Esophagus muscularis mucosa (tissue), 4 donors: ENCODE data around the gene RFK. TPM values are rescaled to one million over a fixed set of nuclear protein-coding genes. Genes with fewer than 3 reads are reported as not detected.

Experiments
- DNase-seq: peaks from one replicate; pipeline ENCODE4 v3.0.0-alpha.2; 2017; ENCODE audit errors: extremely low spot score
- H3K27ac ChIP-seq, 4 donors: fragments of 200-600 bp; sonication (generic); replicated peaks in 1 of 4; 1 replicate in 3 of 4; 2 replicates in 1 of 4; pipeline ENCODE4 v1.5.1; 2016 to 2019; ENCODE audit warnings: mild to moderate bottlenecking in 1 of 4
- H3K27me3 ChIP-seq, 4 donors: fragments of 200-600 bp; sonication (generic); one replicate each; pipeline versions ENCODE4 v1.5.1 to v1.6.0; 2016 to 2019
- H3K36me3 ChIP-seq, 4 donors: fragments of 200-600 bp; sonication (generic); one replicate each; pipeline ENCODE4 v1.5.1; 2016 to 2019
- H3K4me1 ChIP-seq, 4 donors: fragments of 200-600 bp; sonication (generic); one replicate each; pipeline ENCODE4 v1.5.1; 2016 to 2019
- H3K4me3 ChIP-seq, 4 donors: fragments of 200-600 bp; sonication (generic); 1 replicate in 2 of 4; 2 replicates in 2 of 4; pipeline ENCODE4 v1.5.1; 2016 to 2019; ENCODE audit warnings: mild to moderate bottlenecking in 4 of 4, moderate library complexity in 1 of 4
- H3K9me3 ChIP-seq, 4 donors: fragments of 200-600 bp; sonication (generic); 1 replicate in 3 of 4; 2 replicates in 1 of 4; pipeline ENCODE4 v1.5.1; 2016 to 2019
- CTCF ChIP-seq, 3 experiments: fragments of 200-600 bp in 2 of 3; fragments of 450-650 bp in 1 of 3; sonication (generic) in 2 of 3; IDR thresholded peaks; one replicate each; pipeline ENCODE4 v1.5.1; 2017 to 2019; ENCODE audit warnings: antibody characterized with exemption in 3 of 3, mild to moderate bottlenecking in 2 of 3, moderate library complexity in 1 of 3
- EP300 ChIP-seq: sonication (generic); formaldehyde crosslinking; IDR thresholded peaks from one replicate; pipeline ENCODE4 v1.6.1; 2017; ENCODE audit warnings: antibody characterized with exemption
- POLR2A ChIP-seq: fragments of 450-650 bp; IDR thresholded peaks from one replicate; pipeline ENCODE4 v1.6.1; 2017; ENCODE audit warnings: antibody characterized with exemption, moderate library complexity, mild to moderate bottlenecking, low read depth
- POLR2AphosphoS5 ChIP-seq, 2 donors: sonication (generic); formaldehyde crosslinking; IDR thresholded peaks; one replicate each; pipeline ENCODE4 v1.6.1; 2017; ENCODE audit warnings: antibody characterized with exemption in 2 of 2
- WGBS: methylation state at CpG from one replicate; pipeline ENCODE4 v1.1.5; 2018; 5-methylcytosine and 5-hydroxymethylcytosine counted together
- intact Hi-C: fragments of 100-400 bp; cut with DNase I; formaldehyde crosslinking; loops from one replicate; pipeline ENCODE4 v1.15.1; 2023
- total RNA-seq, 4 donors: library from RNA; depleted of rRNA; stranded (reverse); fragments of >200 nt; gene quantifications; one replicate each; pipeline versions ENCODE4 v1.1.0 to v1.2.1, GENCODE V29; 2016

RFK gene
- total RNA-seq, 4 donors from 2014 or later: 19.1 to 27.3 (median 19.6) TPM

GRCh38 chr9:76373173-76373783 lies 20.9 kb downstream of the RFK start:
- H3K9me3 ChIP-seq: no peaks in the 10 kb centered on the region
- DNase-seq: no peak
- intact Hi-C loops: no loop called here
- no peaks in the 10 kb centered on the region for H3K27me3 ChIP-seq
- H3K4me3 ChIP-seq: no peak overlapping the region
- no peaks in the 10 kb centered on the region for H3K36me3 ChIP-seq
- peaks cover 29 to 50% (median 45%) of the 10 kb centered on the region in 4 donors for H3K4me1 ChIP-seq
- WGBS: 49% methylated on average over 3 of the region's 4 CpGs
- TF ChIP-seq EP300 (no peak), POLR2AphosphoS5 (IDR thresholded peaks at IDR 0.05) (peak in 1 of 2 donors; percentile 32)
- H3K27ac ChIP-seq: peak overlapping the region; percentile 1 to 62 (median 44)

- peak overlapping the region; percentile 1 to 62 (median 44) for H3K27ac ChIP-seq
- no peak overlapping the region for H3K4me3 ChIP-seq
- TF ChIP-seq POLR2A (no peak), POLR2AphosphoS5 (IDR thresholded peaks at IDR 0.05) (no peak), EP300 (no peak), CTCF (IDR thresholded peaks at IDR 0.05) (no peak)
- H3K9me3 ChIP-seq: no peaks in the 10 kb centered on the region
- no peaks in the 10 kb centered on the region for H3K27me3 ChIP-seq
- intact Hi-C loops: no loop called here
- H3K4me1 ChIP-seq: peaks cover 29 to 50% (median 45%) of the 10 kb centered on the region in 4 donors
- DNase-seq: no peak
- no peaks in the 10 kb centered on the region for H3K36me3 ChIP-seq
These were observed 21.9 kb downstream of the RFK start for GRCh38 chr9:76372336-76372735.

GRCh38 chr9:76371901-76372300 lies 22.3 kb downstream of the RFK start:
- Histone ChIP-seq H3K36me3 (no peaks in the 10 kb centered on the region), H3K9me3 (no peaks in the 10 kb centered on the region), H3K27me3 (no peaks in the 10 kb centered on the region), H3K4me3 (no peak overlapping the region), H3K27ac (peak overlapping the region in 2 of 4 donors; percentile 1 to 62), H3K4me1 (peaks cover 29 to 50% (median 45%) of the 10 kb centered on the region in 4 donors)
- DNase-seq: no peak
- TF ChIP-seq CTCF (IDR thresholded peaks at IDR 0.05) (no peak), EP300 (no peak), POLR2A (no peak), POLR2AphosphoS5 (IDR thresholded peaks at IDR 0.05) (no peak)
- intact Hi-C loops: no loop called here
- WGBS: 69% methylated on average over 1 of the region's 1 CpG

- TF ChIP-seq POLR2A (no peak), POLR2AphosphoS5 (IDR thresholded peaks at IDR 0.05) (no peak), EP300 (no peak)
- Histone ChIP-seq H3K27ac (no peak overlapping the region), H3K27me3 (no peaks in the 10 kb centered on the region), H3K36me3 (no peaks in the 10 kb centered on the region), H3K4me3 (no peak overlapping the region), H3K9me3 (no peaks in the 10 kb centered on the region), H3K4me1 (peaks cover 26 to 45% (median 41%) of the 10 kb centered on the region in 4 donors)
- no peak for DNase-seq
- intact Hi-C loops: no loop called here
- WGBS: 93% methylated on average over 3 of the region's 3 CpGs
These were observed 23.7 kb downstream of the RFK start for GRCh38 chr9:76370396-76371023.

- intact Hi-C loops: no loop called here
- no peak for DNase-seq
- no peak overlapping the region for H3K4me3 ChIP-seq
- H3K27ac ChIP-seq: no peak overlapping the region
- H3K4me1 ChIP-seq: peaks cover 18 to 35% (median 34%) of the 10 kb centered on the region in 4 donors
- no peaks in the 10 kb centered on the region for H3K9me3 ChIP-seq
- 49% methylated on average over 4 of the region's 4 CpGs for WGBS
- H3K27me3 ChIP-seq: no peaks in the 10 kb centered on the region
- no peak for TF ChIP-seq CTCF (IDR thresholded peaks at IDR 0.05)
- no peak for TF ChIP-seq POLR2AphosphoS5 (IDR thresholded peaks at IDR 0.05)
- TF ChIP-seq POLR2A: no peak
- no peak for TF ChIP-seq EP300
- no peaks in the 10 kb centered on the region for H3K36me3 ChIP-seq
These were observed 24.6 kb downstream of the RFK start for GRCh38 chr9:76369583-76369982.
